ENCODE data around the gene GATB.

Gene GATB

GRCh38 chr4:151718984-151719955 is 41.5 kb downstream of the GATB start (continued):
- TF ChIP-seq KLF17 (tag by site-specific recombination; IDR thresholded peaks at IDR 0.05) (peak; percentile 80), OSR2 (tag by site-specific recombination; IDR thresholded peaks at IDR 0.05) (peak; percentile 93), ZNF488 (tag by site-specific recombination; IDR thresholded peaks at IDR 0.05) (no peak)

- Histone ChIP-seq H3K9me3 (ENCODE audit: control insufficient read depth, insufficient read depth, low read depth, low read length) (no peaks in the 10 kb centered on the region), H3K4me1 (ENCODE audit: control insufficient read depth, insufficient read depth, low read length) (0 out of 2 replicates have a peak, but pooled peaks cover 2% of the 10 kb centered on the region), H3K27ac (ENCODE audit: extremely low read depth, low read depth, low read length) (no peak overlapping the region), H3K36me3 (ENCODE audit: control insufficient read depth in 2 of 2, insufficient read depth in 1 of 2, low read length in 2 of 2) (no peaks in the 10 kb centered on the region), H3K4me3 (ENCODE audit: low read depth, low read length) (no peak overlapping the region)
- no peak for TF ChIP-seq ZNF138 (tag by site-specific recombination; IDR thresholded peaks at IDR 0.05; ENCODE audit: borderline replicate concordance)
- TF ChIP-seq ZNF561 (tag by site-specific recombination; IDR thresholded peaks at IDR 0.05; ENCODE audit: borderline replicate concordance): no peak
- peak; percentile 84 for TF ChIP-seq FEZF1 (tag by site-specific recombination; IDR thresholded peaks at IDR 0.05)
- TF ChIP-seq OSR2 (tag by site-specific recombination; IDR thresholded peaks at IDR 0.05): peak; percentile 41; the same call in 1 of the 2 replicates
- peak; percentile 34; the same call in 1 of the 2 replicates for TF ChIP-seq PRDM6 (tag by site-specific recombination; IDR thresholded peaks at IDR 0.05)
- POLR2A ChIA-PET: interaction anchor here (0.6 kb wide), 1 partner anchor 815 kb away, joined by 3 read pairs; no protein-coding TSS in a partner anchor
- CTCF ChIA-PET: no interaction called here
These were observed 42.7 kb downstream of the GATB start for GRCh38 chr4:151717909-151718628.

- H3K9me3 ChIP-seq (ENCODE audit: control insufficient read depth, insufficient read depth, low read depth, low read length): no peaks in the 10 kb centered on the region
- 0 out of 2 replicates have a peak, but pooled peaks cover 2% of the 10 kb centered on the region for H3K4me1 ChIP-seq (ENCODE audit: control insufficient read depth, insufficient read depth, low read length)
- CTCF ChIA-PET: no interaction called here
- no peaks in the 10 kb centered on the region for H3K36me3 ChIP-seq (ENCODE audit: control insufficient read depth in 2 of 2, insufficient read depth in 1 of 2, low read length in 2 of 2)
- POLR2A ChIA-PET: no interaction called here
- no peak overlapping the region for H3K4me3 ChIP-seq (ENCODE audit: low read depth, low read length)
- H3K27ac ChIP-seq (ENCODE audit: extremely low read depth, low read depth, low read length): no peak overlapping the region
- no peak for TF ChIP-seq INSM2 (tag by site-specific recombination; IDR thresholded peaks at IDR 0.05)
- no peak for TF ChIP-seq ZNF777 (tag by site-specific recombination; IDR thresholded peaks at IDR 0.05; ENCODE audit: borderline replicate concordance)
- no peak for TF ChIP-seq AEBP2 (tag by site-specific recombination; IDR thresholded peaks at IDR 0.05; ENCODE audit: borderline replicate concordance)
- TF ChIP-seq ZNF580 (tag by site-specific recombination; IDR thresholded peaks at IDR 0.05): no peak
- no peak for TF ChIP-seq ZNF585B (tag by site-specific recombination; IDR thresholded peaks at IDR 0.05)
- TF ChIP-seq ZNF138 (tag by site-specific recombination; IDR thresholded peaks at IDR 0.05; ENCODE audit: borderline replicate concordance): no peak
- TF ChIP-seq ZNF776 (tag by site-specific recombination; IDR thresholded peaks at IDR 0.05; ENCODE audit: borderline replicate concordance): no peak
- no peak for TF ChIP-seq ZNF610 (tag by site-specific recombination; IDR thresholded peaks at IDR 0.05; ENCODE audit: borderline replicate concordance)
- TF ChIP-seq OSR2 (tag by site-specific recombination; IDR thresholded peaks at IDR 0.05): no peak
- no peak for TF ChIP-seq ZNF324 (tag by site-specific recombination; IDR thresholded peaks at IDR 0.05)
- no peak for TF ChIP-seq ZNF398 (tag by site-specific recombination; IDR thresholded peaks at IDR 0.05)
- TF ChIP-seq ZNF416 (tag by site-specific recombination; IDR thresholded peaks at IDR 0.05): no peak
- no peak for TF ChIP-seq ZNF335 (tag by site-specific recombination; conservative IDR thresholded peaks at IDR 0.05)
These were observed 43.5 kb downstream of the GATB start for GRCh38 chr4:151717314-151717713.

Measured in HEK293 (cell line).